Endothelial cell of umbilical vein (primary cell): ENCODE data around the gene CD84.

Experiments used
- EZH2 ChIP-seq: IDR thresholded peaks from 2 replicates; pipeline ENCODE4 v1.6.1; 2012; ENCODE audit warnings: borderline replicate concordance, low read depth, mild to moderate bottlenecking, moderate library complexity, low read length, inconsistent platforms; ENCODE audit not compliant: severe bottlenecking
- FOS ChIP-seq: IDR thresholded peaks from 2 replicates; pipeline ENCODE4 v1.6.1; 2011; ENCODE audit warnings: mild to moderate bottlenecking, low read length, moderate library complexity, borderline replicate concordance; ENCODE audit not compliant: insufficient read depth
- TF ChIP-seq, protein P1 (sequence below), 2 donors: IDR thresholded peaks; 1 replicate in 1 of 2; 2 replicates in 1 of 2; pipeline ENCODE4 v1.5.1; 2011; ENCODE audit warnings: low read length in 2 of 2, mild to moderate bottlenecking in 2 of 2, moderate library complexity in 2 of 2, control low read depth in 1 of 2, inconsistent platforms in 1 of 2, low read depth in 1 of 2; ENCODE audit not compliant: insufficient read depth in 1 of 2; ENCODE audit errors: extremely low read depth in 1 of 2

DNA sequence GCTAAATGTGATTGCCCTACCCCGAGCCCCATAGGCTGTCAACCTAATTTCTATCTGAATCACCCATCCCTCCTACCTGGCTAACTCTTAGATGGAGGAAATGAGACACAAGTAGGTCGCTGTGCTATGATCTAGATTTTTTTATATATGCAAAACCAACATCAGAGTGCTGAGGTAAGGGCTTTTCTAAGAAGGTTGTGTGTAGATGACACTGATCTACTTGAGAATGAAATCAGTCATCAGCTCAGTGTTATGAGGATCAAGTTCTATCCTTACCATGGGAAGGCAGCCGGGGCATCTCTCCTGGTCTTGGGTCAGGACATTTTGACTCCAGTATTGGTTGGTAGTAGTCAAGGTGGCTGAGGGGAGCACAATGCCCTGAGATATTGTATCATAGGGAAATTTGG, 43.9 kb upstream of the CD84 start:
- TF ChIP-seq EZH2 (no peak), FOS (no peak)
- TF ChIP-seq, protein P1, sequence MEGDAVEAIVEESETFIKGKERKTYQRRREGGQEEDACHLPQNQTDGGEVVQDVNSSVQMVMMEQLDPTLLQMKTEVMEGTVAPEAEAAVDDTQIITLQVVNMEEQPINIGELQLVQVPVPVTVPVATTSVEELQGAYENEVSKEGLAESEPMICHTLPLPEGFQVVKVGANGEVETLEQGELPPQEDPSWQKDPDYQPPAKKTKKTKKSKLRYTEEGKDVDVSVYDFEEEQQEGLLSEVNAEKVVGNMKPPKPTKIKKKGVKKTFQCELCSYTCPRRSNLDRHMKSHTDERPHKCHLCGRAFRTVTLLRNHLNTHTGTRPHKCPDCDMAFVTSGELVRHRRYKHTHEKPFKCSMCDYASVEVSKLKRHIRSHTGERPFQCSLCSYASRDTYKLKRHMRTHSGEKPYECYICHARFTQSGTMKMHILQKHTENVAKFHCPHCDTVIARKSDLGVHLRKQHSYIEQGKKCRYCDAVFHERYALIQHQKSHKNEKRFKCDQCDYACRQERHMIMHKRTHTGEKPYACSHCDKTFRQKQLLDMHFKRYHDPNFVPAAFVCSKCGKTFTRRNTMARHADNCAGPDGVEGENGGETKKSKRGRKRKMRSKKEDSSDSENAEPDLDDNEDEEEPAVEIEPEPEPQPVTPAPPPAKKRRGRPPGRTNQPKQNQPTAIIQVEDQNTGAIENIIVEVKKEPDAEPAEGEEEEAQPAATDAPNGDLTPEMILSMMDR (IDR thresholded peaks at IDR 0.05; ENCODE audit: extremely low read depth in 1 of 2, insufficient read depth in 1 of 2, low read depth in 1 of 2, low read length in 2 of 2): no peak
